ENCODE measurements around the gene KPRP.

Gene KPRP, protein sequence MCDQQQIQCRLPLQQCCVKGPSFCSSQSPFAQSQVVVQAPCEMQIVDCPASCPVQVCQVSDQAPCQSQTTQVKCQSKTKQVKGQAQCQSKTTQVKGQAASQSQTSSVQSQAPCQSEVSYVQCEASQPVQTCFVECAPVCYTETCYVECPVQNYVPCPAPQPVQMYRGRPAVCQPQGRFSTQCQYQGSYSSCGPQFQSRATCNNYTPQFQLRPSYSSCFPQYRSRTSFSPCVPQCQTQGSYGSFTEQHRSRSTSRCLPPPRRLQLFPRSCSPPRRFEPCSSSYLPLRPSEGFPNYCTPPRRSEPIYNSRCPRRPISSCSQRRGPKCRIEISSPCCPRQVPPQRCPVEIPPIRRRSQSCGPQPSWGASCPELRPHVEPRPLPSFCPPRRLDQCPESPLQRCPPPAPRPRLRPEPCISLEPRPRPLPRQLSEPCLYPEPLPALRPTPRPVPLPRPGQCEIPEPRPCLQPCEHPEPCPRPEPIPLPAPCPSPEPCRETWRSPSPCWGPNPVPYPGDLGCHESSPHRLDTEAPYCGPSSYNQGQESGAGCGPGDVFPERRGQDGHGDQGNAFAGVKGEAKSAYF

DNA sequence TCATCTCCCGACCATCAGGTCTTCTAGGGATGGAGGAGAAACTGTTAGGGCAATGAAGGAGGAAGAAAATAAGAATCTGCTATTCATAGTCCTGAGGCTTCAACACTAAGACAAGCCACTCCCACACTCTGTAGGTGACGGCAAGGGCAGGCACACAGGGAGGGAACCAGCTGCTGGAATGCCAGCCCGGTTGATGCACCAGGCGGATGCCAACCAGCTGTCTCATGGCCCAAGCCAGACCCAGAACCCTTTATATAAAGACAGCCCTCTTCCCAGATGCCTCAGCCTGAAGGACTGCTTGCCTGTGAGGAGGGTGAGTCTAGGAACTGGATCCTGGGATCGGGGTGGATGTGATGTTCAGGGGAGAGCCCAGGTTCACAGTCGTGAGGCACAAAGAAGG lies at the start of gene KPRP:
Gene KPRP, plus strand, starts transcription at position 279 of the 400 bp plus-strand sequence. CDS start 1,564 bp downstream, outside the sequence.
- FAIRE-seq (no peak), DNase-seq (ENCODE audit: low spot score) (no peak)

DNA sequence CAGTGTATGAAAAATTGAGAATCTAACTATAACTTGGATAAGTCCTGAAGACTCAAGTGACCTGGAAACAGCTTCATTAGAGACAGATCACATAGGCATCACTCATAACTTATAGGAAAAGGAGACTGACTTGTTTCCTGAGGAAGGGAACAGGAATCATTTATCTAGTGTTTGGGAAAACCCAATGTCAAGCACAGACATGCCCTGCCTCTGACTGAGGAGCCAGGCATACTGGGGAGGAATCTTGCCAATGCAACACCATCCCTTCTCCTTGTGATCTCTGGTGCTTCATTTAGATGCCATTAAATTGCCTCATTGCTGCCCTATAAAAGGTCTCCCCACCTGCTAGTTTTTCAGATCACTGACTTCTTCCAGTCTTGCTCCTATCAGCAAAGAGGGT lies 39.6 kb upstream of the KPRP start:
- DNase-seq (ENCODE audit: low spot score) (no peak), FAIRE-seq (no peak)

DNA sequence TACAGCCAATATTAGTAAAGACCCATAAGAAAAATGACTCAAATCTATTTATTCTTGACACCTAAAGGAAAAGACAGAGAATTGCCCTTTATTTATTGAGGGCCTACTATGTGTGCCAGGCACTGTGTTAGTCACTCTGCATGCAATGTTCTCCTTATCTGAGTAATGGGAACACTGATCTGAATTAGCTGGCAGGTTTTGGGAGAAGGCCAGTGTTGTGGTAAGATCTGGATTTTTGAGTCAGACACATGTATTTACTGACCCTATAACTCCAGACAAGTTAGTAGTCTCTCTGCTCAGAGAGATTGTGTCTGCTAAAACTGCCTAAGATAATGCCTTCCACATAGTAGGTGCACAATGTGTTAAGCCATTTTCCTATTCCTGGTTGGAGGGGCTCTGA lies 32.6 kb upstream of the KPRP start:
- no peak for FAIRE-seq
- no peak for DNase-seq (ENCODE audit: low spot score)

DNA sequence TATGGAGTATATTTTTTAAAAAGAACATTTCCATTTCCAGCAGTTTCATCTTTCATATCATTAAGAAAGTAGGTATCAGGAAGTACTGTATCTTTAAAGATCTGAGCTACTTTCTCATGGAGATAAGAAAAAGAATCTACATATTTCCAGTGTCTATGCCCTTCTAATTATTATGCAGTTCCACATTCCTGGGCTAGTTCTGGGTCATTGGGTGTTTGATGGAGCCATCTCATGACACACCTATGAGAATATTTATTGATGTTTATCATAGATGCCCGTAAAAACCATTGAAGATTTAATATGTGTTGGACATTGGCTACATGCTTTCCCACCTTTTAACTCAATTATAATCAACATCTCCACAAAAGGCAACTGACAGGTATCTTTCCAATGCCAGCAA lies 28.8 kb upstream of the KPRP start:
- no peak for DNase-seq (ENCODE audit: low spot score)
- no peak for FAIRE-seq

DNA sequence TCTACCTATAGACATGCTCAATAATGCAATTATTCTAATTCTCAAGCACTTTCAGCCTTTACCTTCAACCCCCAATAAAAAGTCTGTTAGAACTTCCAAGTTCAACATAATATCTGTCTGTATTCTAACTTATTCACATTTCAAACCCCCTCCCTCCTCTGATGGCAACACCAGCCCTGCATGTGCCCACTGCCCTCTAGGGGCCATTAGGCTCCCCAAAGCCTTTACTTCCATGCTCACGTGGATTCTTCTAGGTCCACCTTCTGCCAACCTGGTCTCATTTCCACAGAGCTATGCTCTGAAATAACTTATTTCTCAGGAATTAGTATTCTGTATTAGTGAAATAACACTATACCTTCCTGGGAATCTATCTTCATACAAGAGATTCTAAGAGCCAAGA lies 22.2 kb upstream of the KPRP start:
- DNase-seq (ENCODE audit: low spot score) (no peak), FAIRE-seq (no peak)

DNA sequence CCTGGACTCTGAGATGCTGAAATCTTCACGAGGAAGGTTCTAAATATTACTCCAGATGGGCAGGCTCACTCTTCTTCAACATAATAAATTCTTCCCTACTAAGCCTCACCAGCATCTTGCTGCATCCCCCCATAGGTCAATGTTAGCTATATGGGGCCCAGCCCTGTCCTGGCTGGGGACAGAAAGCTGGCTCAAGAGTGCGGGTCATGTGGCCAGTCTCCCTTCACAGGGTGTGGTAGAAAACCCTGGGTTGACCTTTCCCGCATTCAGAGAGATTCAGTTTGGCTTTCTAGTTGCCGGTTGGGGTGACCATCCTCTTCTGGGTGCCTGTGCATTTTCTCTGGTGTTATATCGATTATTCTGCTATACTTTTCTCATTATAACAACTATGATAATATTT lies 19.8 kb upstream of the KPRP start:
- FAIRE-seq = no peak
- DNase-seq (ENCODE audit: low spot score) = no peak

DNA sequence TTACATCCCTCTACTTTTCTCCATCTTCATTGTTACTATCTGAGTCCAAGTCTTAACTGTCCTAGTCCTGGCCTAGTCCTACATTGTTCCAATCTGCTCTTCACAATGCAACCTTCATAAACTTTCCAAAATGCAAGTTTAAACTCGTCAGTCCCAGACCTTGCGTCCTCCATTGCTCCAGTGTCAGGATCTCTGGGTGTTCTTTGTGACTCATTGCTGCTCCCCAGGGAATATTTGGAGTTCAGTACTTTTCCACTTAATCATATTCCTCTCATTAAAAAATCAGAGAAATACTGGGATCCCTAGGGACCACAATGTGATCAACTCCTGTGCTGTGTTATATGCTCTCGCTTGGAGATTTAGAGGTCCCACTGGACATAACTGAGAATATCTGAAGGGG lies 18.0 kb upstream of the KPRP start:
- no peak for DNase-seq (ENCODE audit: low spot score)
- FAIRE-seq = no peak

DNA sequence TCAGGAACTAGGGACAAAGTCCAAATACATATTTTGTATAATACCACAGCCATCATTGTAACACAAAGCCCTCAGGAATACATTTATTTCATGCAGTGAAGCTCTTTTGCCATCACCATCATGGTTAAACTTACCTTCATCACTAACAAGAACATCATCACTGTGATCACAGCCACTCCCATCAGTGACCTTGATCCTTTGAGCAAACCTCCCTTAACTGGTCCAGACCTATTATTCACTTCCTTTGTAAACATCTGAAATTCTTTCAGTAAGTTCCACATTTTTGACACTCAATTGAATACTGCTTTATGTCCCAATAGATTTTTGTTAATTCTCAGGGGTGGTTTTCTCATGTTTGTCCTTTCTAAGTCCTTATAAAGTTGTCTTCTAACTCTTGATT lies 16.2 kb upstream of the KPRP start:
- no peak for FAIRE-seq
- no peak for DNase-seq (ENCODE audit: low spot score)

DNA sequence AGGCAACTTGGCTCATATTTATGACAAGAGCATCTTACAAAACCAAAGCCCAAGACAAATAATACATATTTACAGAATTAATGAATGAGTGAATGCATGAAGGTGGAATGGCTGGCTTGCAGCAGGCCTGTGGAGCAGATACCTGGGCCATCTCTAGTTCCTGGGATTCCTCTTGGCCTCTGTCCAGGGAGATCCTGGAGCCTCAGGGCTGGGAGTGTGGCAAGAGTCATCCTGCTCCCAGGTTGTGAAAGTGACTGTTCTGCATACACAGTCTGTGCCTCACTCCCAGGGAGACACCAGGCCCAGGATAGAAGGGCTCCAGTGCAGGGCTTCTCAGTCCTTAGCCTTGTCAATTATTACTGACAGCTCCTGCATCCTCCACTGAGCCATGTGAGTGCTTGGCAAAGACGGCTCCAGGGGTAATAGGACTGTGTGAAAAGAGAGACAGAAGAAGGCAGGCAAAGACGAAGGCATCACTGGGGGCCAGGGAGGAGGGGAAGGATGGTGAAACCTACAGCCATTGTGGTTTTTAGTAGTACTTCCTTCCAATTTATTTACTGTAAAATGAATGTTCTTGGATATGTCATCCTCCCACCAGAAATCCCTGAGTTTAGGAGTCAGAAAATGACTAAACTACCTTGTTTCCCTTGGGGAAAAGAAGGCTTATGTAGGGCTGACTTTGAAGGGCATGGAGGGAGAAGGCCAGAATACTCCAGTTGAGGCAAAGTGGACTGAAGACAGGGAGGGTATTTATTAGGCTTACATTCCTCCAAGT lies 14.3 kb upstream of the KPRP start:
- FAIRE-seq (no peak), DNase-seq (ENCODE audit: low spot score) (no peak)

DNA sequence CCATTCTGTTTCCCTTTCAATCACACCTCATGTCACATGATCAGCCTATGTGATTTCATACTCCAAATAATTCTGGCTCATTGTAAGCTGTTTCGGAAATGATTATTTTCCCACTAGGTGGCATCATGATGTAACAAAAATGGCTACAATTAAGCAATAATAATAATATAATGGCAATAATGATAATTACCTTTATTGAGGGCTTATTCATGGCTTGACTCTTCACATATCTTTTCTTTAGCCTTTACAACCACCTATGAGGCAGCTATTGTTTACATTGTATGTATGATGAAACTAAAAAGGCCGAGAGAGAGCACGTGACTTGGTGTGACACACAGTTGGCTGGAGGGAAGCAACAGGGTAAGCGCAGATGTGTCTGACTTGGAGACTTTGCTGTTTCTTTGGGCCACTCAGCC lies 12.5 kb upstream of the KPRP start:
- DNase-seq (ENCODE audit: low spot score) (no peak), FAIRE-seq (no peak)

DNA sequence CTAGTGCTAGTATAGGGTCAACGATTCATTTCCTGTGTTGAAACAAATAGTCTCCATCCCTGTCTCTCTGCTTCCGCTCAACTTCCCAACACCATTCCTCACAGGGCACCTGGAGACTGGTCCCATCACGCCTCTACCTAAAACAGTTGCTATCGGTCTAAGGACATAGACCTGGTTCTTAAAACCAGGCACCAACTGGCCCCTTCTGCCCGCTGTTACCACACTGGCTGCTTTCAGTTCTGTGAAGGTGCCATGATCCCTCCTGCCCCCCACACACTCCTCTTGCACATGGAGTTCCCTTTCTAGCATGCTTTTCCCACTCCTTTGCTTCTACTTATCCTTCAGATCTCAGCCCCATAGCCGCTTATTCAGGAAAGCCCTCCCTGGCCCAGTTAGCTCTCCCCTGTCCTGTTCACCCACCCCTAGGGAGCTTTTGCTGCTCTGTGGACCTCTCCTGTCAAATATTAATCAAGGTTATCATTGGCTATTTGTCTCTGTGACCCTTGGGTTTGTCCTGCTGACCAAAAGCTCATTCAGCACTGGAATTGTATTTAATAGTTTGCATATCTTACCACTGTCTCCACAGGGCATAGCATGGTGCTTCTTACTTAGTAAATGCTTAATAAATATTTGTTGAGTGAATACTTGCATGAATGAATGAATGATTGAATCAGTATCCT lies 11.9 kb upstream of the KPRP start:
- DNase-seq (ENCODE audit: low spot score) = no peak
- no peak for FAIRE-seq

DNA sequence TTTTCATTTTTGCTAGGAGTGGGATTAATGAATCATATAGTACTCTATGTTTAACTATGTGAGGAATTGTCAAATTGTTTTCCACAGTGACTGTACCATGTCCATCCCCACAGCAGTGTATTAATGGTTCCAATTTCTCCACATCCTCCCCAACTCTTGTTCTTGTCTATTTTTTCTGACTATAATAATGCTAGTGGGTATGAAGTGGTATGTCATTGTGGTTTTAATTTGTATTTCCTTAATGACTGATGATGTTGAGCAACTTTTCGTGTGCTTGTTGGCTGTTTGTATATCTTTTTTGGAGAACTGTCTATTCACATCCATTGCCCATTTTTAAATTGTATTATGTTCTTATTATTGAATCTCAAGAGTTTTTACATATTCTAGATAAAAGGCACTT lies 10.0 kb upstream of the KPRP start:
- DNase-seq (ENCODE audit: low spot score) (no peak), FAIRE-seq (no peak)

DNA sequence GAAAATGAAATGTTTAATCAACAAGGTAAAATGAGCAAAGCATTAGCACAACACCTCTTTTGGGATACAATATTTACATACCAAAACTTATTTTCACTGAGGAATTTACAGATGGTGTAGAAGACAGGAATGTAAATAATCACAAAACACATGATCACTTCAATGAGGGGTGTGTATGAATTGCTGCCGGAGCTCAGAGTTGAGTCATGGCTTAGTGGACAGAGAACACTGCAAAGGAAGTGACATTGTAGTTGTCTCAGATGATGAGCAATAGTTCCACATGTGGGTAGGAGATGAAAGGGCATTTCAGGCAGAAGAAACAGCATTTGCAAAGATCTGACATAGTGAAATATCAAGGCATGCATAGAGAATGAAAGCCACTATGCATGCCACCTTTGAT lies 5.6 kb upstream of the KPRP start:
- FAIRE-seq = no peak
- peak; percentile 61 for DNase-seq (ENCODE audit: low spot score)

DNA sequence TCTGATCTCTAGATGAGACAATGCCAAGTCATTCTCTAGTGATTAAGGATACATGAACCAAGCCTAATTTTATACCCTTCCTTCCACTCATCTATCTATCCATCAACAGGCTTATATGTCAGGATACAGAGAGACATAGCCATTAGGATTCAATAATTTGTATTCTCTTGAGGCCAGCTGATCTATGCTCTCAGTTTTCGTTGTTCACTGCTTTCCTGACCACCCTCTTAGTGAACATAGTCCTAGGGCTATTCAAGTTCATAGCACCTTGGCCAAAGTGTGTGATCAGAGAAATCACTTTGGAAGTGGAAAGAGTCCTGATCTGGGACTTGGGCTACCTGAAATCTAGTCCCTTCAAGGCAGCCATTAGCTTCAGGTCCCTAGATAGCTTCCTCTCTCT lies 4.2 kb upstream of the KPRP start:
- no peak for DNase-seq (ENCODE audit: low spot score)
- FAIRE-seq = no peak

DNA sequence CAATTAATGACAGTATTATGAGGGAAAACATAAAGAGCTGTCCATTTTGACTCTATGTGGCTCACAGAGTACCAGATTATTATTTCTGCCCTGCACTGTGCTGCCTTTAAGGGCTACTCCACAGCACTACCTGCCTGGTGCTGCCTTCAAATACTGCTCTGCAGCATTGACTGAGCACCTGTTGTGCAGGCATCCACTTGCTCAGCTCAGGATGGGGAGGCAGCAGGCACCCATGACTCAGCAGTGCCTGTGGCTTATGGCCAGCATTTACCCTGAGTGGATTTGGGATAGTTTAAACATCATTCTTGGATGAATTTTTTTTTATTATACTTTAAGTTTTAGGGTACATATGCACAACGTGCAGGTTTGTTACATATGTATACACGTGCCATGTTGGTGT lies 953 bp upstream of the KPRP start:
- DNase-seq (ENCODE audit: low spot score) = peak; percentile 45
- FAIRE-seq = no peak

DNA sequence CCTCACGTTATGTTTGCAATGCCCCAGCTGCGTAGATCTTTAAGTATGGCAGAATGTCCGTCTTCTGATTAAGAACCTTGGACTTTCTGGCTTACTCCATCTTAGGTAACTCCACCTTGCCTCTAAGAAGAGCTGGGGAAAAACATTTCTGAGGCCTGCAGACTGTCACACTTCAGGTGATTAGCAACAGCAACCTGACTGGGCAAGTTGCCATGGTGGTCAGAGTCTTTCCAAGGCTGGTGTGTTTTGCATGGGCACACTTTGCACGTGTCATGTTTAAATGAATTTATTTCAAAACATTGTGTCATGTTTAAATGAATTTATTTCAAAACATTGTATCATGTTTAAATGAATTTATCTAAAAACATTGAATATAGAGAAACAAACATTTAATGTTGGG lies 811 bp downstream of the KPRP start:
- FAIRE-seq = no peak
- DNase-seq (ENCODE audit: low spot score) = no peak

DNA sequence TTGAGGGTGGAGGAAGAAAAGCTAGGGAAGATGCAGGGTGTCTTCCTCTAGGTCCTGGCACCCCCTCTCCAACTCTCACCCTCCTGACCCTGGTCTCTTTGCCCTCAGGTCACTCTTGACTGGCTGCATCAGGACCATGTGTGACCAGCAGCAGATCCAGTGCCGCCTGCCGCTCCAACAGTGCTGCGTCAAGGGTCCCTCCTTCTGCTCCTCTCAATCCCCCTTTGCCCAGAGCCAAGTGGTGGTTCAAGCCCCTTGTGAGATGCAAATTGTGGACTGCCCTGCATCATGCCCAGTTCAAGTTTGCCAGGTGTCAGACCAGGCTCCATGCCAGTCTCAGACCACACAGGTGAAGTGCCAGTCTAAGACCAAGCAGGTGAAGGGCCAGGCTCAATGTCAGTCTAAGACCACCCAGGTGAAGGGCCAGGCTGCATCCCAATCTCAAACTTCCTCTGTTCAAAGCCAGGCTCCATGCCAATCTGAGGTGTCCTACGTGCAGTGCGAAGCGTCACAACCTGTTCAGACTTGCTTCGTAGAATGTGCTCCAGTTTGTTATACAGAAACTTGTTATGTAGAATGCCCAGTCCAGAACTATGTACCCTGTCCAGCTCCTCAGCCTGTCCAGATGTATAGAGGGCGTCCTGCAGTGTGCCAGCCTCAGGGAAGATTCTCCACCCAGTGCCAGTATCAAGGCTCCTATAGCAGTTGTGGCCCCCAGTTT lies 1.8 kb downstream of the KPRP start:
- DNase-seq (ENCODE audit: low spot score) = no peak
- no peak for FAIRE-seq

DNA sequence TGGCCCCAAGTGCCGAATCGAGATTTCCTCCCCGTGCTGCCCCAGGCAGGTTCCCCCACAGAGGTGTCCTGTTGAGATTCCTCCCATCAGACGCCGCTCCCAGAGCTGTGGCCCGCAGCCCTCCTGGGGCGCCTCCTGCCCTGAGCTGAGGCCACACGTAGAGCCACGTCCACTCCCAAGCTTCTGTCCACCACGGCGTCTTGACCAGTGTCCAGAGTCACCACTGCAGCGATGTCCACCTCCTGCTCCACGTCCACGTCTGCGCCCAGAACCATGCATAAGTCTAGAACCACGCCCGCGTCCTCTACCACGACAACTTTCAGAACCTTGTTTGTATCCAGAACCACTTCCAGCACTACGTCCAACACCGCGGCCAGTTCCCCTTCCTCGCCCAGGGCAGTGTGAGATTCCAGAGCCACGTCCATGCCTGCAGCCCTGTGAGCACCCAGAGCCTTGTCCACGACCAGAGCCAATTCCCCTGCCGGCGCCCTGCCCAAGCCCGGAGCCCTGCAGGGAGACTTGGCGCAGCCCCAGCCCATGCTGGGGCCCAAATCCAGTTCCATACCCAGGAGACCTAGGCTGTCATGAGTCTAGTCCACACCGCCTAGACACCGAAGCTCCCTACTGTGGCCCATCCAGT lies 2.8 kb downstream of the KPRP start:
- FAIRE-seq = no peak
- DNase-seq (ENCODE audit: low spot score) = no peak

DNA sequence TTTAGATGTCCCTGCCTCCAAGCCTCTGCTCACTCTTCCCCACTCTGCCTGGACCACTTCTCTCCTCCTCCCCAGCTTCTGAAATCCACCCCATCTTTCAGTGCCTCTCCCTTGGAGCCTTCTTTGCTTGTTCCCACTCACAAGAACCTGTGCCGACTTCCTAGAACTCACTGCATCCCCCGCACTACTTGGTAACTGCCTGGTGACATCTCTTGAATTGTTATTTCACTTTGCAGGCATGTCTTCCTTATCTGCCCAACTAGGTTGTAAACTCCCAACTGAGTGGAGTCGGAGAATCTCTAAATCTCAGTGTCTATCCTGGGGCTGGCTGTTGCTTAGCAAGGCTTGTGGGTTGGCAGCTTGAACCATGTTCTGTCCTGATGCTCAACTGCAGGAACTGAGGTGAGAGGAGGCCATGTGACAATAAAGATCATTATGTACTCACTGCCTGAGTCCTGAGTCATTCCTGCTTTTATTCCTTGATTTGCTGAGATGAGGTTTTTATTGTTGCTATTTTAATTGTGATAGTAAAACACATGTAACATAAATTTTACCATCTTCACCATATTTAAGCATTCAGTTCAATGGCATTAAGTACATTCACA lies 3.9 kb downstream of the KPRP start:
- FAIRE-seq (no peak), DNase-seq (ENCODE audit: low spot score) (no peak)

DNA sequence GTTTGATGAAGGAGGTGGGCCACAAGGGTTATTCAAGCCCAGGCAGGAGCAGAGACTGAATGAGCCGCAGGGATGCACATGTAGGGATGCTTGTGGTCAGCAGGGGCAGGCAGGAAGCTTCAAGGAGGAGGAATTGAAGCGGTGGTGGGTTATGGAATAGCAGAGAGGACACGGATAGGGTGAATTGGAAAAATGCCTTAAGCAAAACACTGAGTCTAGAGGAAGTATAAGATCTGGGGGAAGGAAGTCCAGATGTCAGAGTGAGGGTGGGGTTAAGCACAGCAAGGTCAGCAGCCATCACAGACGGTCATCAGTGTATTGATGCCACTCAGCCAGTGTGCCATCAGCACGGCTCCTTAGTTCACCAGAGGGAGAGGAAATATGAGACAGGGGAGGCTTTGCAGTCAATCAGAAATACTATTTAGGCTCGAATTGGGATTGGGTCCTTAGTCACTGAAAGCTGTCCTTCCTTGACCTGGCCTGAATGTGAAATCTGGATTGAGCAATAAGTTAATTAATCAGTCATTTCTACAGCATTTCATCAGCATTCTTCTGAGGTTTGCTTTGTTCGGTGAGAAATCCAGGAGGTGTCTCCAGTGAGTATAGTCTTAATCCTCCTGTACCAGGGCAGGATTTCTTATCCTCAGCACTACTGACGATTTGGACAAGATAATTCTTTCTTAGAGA lies 11.2 kb downstream of the KPRP start:
- DNase-seq (ENCODE audit: low spot score) (no peak), FAIRE-seq (no peak)
